Gastroesophageal sphincter (tissue), 2 donors: Measurements from ENCODE around the gene C17orf100.

Experiments
- POLR2A ChIP-seq, 2 donors: fragments of 450-650 bp; IDR thresholded peaks; one replicate each; pipeline ENCODE4 v1.6.1; 2017; ENCODE audit warnings: antibody characterized with exemption in 2 of 2, mild to moderate bottlenecking in 2 of 2, moderate library complexity in 1 of 2
- POLR2AphosphoS5 ChIP-seq: sonication (generic); formaldehyde crosslinking; IDR thresholded peaks from one replicate; pipeline ENCODE4 v1.6.1; 2017; ENCODE audit warnings: antibody characterized with exemption

DNA sequence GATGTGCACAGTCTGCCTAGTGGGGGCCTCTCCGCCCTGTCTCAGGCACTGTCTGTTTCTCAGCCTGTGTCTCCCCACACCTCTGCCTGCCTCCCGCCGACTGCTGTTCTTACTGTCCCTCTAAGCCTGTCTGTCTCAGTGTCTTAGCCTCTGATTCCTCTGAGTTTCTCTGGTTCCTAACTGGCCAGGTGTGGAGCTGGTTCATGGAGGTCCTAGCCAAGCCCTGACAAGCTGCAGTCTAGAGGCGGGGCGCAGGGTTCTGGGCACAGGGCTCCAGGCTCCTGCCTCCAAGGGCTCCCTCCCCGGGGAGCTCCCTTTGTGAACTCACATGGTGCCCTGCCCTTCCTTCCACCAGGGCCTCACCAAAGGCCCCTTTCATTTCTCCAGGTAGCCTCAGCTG is 19.4 kb downstream of the C17orf100 start:
- TF ChIP-seq POLR2AphosphoS5 (no peak), POLR2A (IDR thresholded peaks at IDR 0.05) (no peak)
